ENCODE measurements around the gene NAPSA.

NAPSA gene

DNA sequence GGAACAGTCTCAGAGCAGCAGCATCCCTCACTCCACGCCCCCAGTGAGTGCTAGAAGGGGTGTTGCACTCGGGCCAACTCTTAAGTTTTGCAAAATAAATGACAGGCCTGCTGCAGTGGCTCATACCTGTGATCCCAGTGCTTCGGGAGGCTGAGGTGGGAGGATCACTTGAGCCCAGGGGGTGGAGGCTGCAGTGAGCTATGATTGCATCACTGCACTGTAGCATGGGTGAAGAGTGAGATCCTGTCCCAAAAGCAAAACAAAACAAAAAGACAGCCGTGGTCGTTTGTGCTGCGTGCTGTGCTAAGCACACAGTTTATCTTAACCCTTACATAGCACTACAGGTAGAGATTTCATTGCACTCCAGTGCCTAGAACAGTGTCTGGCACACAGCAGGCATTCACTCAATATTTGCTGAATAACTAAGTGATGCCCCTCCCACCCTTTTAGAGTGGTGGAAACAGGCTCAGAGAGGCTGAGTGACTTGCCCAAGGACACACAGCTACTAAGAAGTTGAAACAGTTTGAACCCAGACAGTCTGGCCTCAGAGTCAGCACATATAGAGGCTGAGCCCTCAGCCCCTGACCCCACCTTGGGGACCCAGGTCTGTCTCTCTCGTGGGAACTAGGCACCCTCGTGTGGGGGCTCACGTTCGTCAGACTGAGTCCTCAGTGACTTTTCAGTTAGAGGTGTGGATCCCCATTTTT is 54.5 kb downstream of the NAPSA start:
- H3K4me2 ChIP-seq (ENCODE audit: low read length) = no peak overlapping the region
- H3K9me3 ChIP-seq (ENCODE audit: low read length) = no peaks in the 10 kb centered on the region
- no peaks in the 10 kb centered on the region for H3K79me2 ChIP-seq (ENCODE audit: insufficient read depth, low read length)
- H4K20me1 ChIP-seq (ENCODE audit: insufficient read depth, low read length) = no peaks in the 10 kb centered on the region
- TF ChIP-seq, protein P1, sequence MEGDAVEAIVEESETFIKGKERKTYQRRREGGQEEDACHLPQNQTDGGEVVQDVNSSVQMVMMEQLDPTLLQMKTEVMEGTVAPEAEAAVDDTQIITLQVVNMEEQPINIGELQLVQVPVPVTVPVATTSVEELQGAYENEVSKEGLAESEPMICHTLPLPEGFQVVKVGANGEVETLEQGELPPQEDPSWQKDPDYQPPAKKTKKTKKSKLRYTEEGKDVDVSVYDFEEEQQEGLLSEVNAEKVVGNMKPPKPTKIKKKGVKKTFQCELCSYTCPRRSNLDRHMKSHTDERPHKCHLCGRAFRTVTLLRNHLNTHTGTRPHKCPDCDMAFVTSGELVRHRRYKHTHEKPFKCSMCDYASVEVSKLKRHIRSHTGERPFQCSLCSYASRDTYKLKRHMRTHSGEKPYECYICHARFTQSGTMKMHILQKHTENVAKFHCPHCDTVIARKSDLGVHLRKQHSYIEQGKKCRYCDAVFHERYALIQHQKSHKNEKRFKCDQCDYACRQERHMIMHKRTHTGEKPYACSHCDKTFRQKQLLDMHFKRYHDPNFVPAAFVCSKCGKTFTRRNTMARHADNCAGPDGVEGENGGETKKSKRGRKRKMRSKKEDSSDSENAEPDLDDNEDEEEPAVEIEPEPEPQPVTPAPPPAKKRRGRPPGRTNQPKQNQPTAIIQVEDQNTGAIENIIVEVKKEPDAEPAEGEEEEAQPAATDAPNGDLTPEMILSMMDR (IDR thresholded peaks at IDR 0.05; ENCODE audit: low read length) = no peak
- no peak for TF ChIP-seq EZH2 (IDR thresholded peaks at IDR 0.05; ENCODE audit: borderline replicate concordance, low read length)
- no peaks in the 10 kb centered on the region for H3K4me1 ChIP-seq (ENCODE audit: insufficient read depth, low read length, severe bottlenecking)
- no peak overlapping the region for H2AFZ ChIP-seq (ENCODE audit: low read length)
- no peaks in the 10 kb centered on the region for H3K36me3 ChIP-seq (ENCODE audit: insufficient read depth, low read length)
- no peak overlapping the region for H3K9ac ChIP-seq (ENCODE audit: low read length)
- H3F3A ChIP-seq (ENCODE audit: insufficient read depth, low read length) = no peaks in the 10 kb centered on the region
- H3K27ac ChIP-seq (ENCODE audit: low read depth, low read length, poor library complexity, severe bottlenecking) = no peak overlapping the region
- H3K9me2 ChIP-seq (ENCODE audit: low read depth, low read length) = no peaks in the 10 kb centered on the region
- H3K27me3 ChIP-seq (ENCODE audit: insufficient read depth, low read length) = peaks cover 15% of the 10 kb centered on the region
- H3K4me3 ChIP-seq (ENCODE audit: low read depth, low read length, poor library complexity, severe bottlenecking) = no peak overlapping the region

DNA sequence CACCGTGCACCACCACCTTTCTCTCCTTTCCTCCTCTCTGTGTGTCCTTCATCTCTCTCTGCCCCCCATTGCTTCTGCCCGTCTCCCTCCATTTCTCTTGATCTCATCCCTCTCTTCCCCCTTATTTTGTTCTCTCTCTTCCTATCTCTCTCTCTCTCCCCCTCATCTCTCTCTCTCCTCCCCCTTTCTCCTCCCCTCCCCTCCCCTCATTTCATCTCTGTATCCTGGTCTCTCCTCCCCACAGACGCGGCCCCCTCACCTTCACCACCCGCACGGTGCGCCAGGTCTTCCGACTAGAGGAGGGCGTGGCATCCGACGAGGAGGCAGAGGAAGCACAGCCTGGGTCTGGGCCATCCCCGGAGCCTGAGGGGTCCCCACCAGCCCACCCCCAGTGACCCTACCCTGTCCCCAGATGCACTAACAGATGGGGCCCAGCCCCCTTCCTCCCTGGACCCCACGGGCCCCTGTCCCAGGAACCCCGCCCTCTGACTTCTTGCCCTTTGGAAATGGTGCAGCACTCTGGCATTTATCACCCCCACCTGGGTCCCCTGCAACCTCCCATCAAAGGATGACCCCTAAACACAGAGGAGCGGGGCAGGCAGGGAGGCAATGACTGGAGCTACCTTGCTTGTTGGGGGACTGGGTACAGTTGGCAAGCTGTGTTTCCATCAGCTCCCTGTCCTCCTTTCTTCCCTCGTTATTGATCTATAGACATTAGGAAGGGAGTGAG is 55.9 kb downstream of the NAPSA start:
- no peaks in the 10 kb centered on the region for H3F3A ChIP-seq (ENCODE audit: insufficient read depth, low read length)
- no peak overlapping the region for H2AFZ ChIP-seq (ENCODE audit: low read length)
- no peaks in the 10 kb centered on the region for H3K9me3 ChIP-seq (ENCODE audit: low read length)
- H3K27me3 ChIP-seq (ENCODE audit: insufficient read depth, low read length) = peaks cover 15% of the 10 kb centered on the region
- H4K20me1 ChIP-seq (ENCODE audit: insufficient read depth, low read length) = no peaks in the 10 kb centered on the region
- TF ChIP-seq EZH2 (IDR thresholded peaks at IDR 0.05; ENCODE audit: borderline replicate concordance, low read length) = no peak
- TF ChIP-seq, protein P1 (IDR thresholded peaks at IDR 0.05; ENCODE audit: low read length) = no peak
- no peak overlapping the region for H3K9ac ChIP-seq (ENCODE audit: low read length)
- H3K36me3 ChIP-seq (ENCODE audit: insufficient read depth, low read length) = no peaks in the 10 kb centered on the region
- H3K27ac ChIP-seq (ENCODE audit: low read depth, low read length, poor library complexity, severe bottlenecking) = no peak overlapping the region
- H3K4me3 ChIP-seq (ENCODE audit: low read depth, low read length, poor library complexity, severe bottlenecking) = no peak overlapping the region
- no peaks in the 10 kb centered on the region for H3K4me1 ChIP-seq (ENCODE audit: insufficient read depth, low read length, severe bottlenecking)
- no peak overlapping the region for H3K4me2 ChIP-seq (ENCODE audit: low read length)
- H3K9me2 ChIP-seq (ENCODE audit: low read depth, low read length) = no peaks in the 10 kb centered on the region
- no peaks in the 10 kb centered on the region for H3K79me2 ChIP-seq (ENCODE audit: insufficient read depth, low read length)

DNA sequence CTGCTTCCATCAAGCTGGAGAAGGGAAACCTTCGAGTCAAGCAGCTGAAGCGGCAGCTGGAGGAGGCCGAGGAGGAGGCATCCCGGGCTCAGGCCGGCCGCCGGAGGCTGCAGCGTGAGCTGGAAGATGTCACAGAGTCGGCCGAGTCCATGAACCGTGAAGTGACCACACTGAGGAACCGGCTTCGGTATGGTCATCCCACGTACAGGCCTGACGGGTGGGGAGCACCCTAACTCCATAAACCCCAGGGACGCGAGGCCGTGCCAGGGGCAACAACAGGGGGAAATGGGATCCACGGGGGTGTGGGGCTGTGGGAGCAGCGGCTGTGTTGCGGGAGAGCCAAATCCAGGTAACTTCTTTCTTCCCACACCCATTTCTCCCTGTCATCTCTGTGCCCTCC is 56.4 kb downstream of the NAPSA start:
- Histone ChIP-seq H3K9me3 (ENCODE audit: low read length) (no peaks in the 10 kb centered on the region), H2AFZ (ENCODE audit: low read length) (no peak overlapping the region), H3K4me2 (ENCODE audit: low read length) (no peak overlapping the region), H3K4me3 (ENCODE audit: low read depth, low read length, poor library complexity, severe bottlenecking) (no peak overlapping the region), H3K4me1 (ENCODE audit: insufficient read depth, low read length, severe bottlenecking) (no peaks in the 10 kb centered on the region), H3F3A (ENCODE audit: insufficient read depth, low read length) (no peaks in the 10 kb centered on the region), H3K27ac (ENCODE audit: low read depth, low read length, poor library complexity, severe bottlenecking) (no peak overlapping the region), H3K27me3 (ENCODE audit: insufficient read depth, low read length) (peaks cover 15% of the 10 kb centered on the region), H3K36me3 (ENCODE audit: insufficient read depth, low read length) (no peaks in the 10 kb centered on the region), H3K9me2 (ENCODE audit: low read depth, low read length) (no peaks in the 10 kb centered on the region), H3K79me2 (ENCODE audit: insufficient read depth, low read length) (no peaks in the 10 kb centered on the region), H4K20me1 (ENCODE audit: insufficient read depth, low read length) (no peaks in the 10 kb centered on the region), H3K9ac (ENCODE audit: low read length) (no peak overlapping the region)
- TF ChIP-seq EZH2 (IDR thresholded peaks at IDR 0.05; ENCODE audit: borderline replicate concordance, low read length) = no peak

Data from OCI-LY1 (cell line).